GM12878 (cell line): ENCODE data around the gene B3GALT5. TPM values are rescaled to one million over a fixed set of nuclear protein-coding genes. Genes with fewer than 3 reads are reported as not detected.

Source experiments
- DPF2 ChIP-seq: fragments of 450-650 bp; IDR thresholded peaks from 2 replicates; pipeline ENCODE4 v1.6.1; 2017; ENCODE audit warnings: mild to moderate bottlenecking
- GABPA ChIP-seq: IDR thresholded peaks from 2 replicates; pipeline ENCODE4 v1.6.1; 2014; ENCODE audit warnings: antibody characterized with exemption, low read depth, mild to moderate bottlenecking, inconsistent platforms
- HDAC6 ChIP-seq: fragments of 200-600 bp; sonication (generic); IDR thresholded peaks from one replicate; pipeline ENCODE4 v1.8.0; 2017; ENCODE audit warnings: antibody characterized with exemption; ENCODE audit not compliant: unreplicated experiment
- IRF3 ChIP-seq: fragments of 450-650 bp; IDR thresholded peaks from 2 replicates; pipeline ENCODE4 v1.6.1; 2014; ENCODE audit warnings: mild to moderate bottlenecking
- IRF5 ChIP-seq: fragments of 450-650 bp; IDR thresholded peaks from 2 replicates; pipeline ENCODE4 v1.6.1; 2017; ENCODE audit warnings: borderline replicate concordance
- KAT2A ChIP-seq: conservative IDR thresholded peaks from 2 replicates; pipeline ENCODE4 v1.6.1; 2011; ENCODE audit warnings: low read depth, low read length; ENCODE audit not compliant: control insufficient read depth
- KLF5 ChIP-seq: fragments of 450-650 bp; IDR thresholded peaks from 2 replicates; pipeline ENCODE4 v1.6.1; 2014; ENCODE audit warnings: mild to moderate bottlenecking; ENCODE audit not compliant: partially characterized antibody
- MYB ChIP-seq: fragments of 150-350 bp; IDR thresholded peaks from 2 replicates; pipeline ENCODE4 v1.6.1; 2014; ENCODE audit warnings: mild to moderate bottlenecking, low read depth, low read length, borderline replicate concordance
- NFIC ChIP-seq: IDR thresholded peaks from 2 replicates; pipeline ENCODE4 v1.6.1; 2012; ENCODE audit warnings: low read depth, mild to moderate bottlenecking, inconsistent platforms, low read length, moderate library complexity
- NKRF ChIP-seq: fragments of 450-650 bp; conservative IDR thresholded peaks from 2 replicates; pipeline ENCODE4 v1.6.1; 2017; ENCODE audit warnings: mild to moderate bottlenecking, moderate library complexity
- RAD21 ChIP-seq: IDR thresholded peaks from 2 replicates; pipeline ENCODE4 v1.6.1; 2011; ENCODE audit warnings: mild to moderate bottlenecking, low read depth, low read length, moderate library complexity; ENCODE audit not compliant: insufficient read depth
- RELB ChIP-seq: fragments of 450-650 bp; IDR thresholded peaks from 2 replicates; pipeline ENCODE4 v1.6.1; 2017; ENCODE audit warnings: low read depth, mild to moderate bottlenecking, moderate library complexity
- SUZ12 ChIP-seq: fragments of 200-600 bp; sonication (generic); IDR thresholded peaks from one replicate; pipeline ENCODE4 v1.6.1; 2018; ENCODE audit warnings: antibody characterized with exemption, mild to moderate bottlenecking; ENCODE audit not compliant: unreplicated experiment
- ZBTB4 ChIP-seq: fragments of 450-650 bp; formaldehyde crosslinking; IDR thresholded peaks from 2 replicates; pipeline ENCODE4 v1.4.0; 2022; ENCODE audit warnings: mild to moderate bottlenecking, moderate library complexity
- ZNF592 ChIP-seq: fragments of 450-650 bp; IDR thresholded peaks from 2 replicates; pipeline ENCODE4 v1.6.1; 2017; ENCODE audit warnings: mild to moderate bottlenecking, moderate library complexity
- polyA plus RNA-seq, 11 experiments: library from polyadenylated mRNA; depleted of rRNA in 4 of 11; unstranded in 6 of 11; stranded (reverse) in 5 of 11; fragments of >200 nt; fragmentation: Nextera tagmentation in 4 of 11; fragmentation: Illumina TruSeq in 1 of 11; extraction: Ambion mirVana in 4 of 11; extraction: Trizol in 1 of 11; gene quantifications; 1 replicate in 1 of 11; 2 replicates in 10 of 11; pipeline versions ENCODE4 v1.2.1 to v1.2.3, GENCODE V29; 2011 to 2016; ENCODE audit warnings: inconsistent platforms in 2 of 11, missing spikeins in 2 of 11, low read depth in 1 of 11
- total RNA-seq, 4 experiments: library from RNA; depleted of rRNA in 3 of 4; stranded (reverse); fragments of >200 nt in 3 of 4; fragmentation: Illumina TruSeq in 1 of 4; extraction: Trizol in 1 of 4; gene quantifications; 2 replicates each; pipeline versions ENCODE4 v1.2.1 to v1.2.3, GENCODE V29; 2013 to 2021

Gene B3GALT5
- total and polyA plus RNA-seq, 10 of the 15 experiments (the other 5 are each of a cell fraction or from before 2014, with no cell fraction given), result 0.03 to 0.04 TPM; not detected in 8

- TF ChIP-seq IRF5 (no peak), SUZ12 (no peak), GABPA (no peak), KLF5 (no peak), IRF3 (no peak), ZBTB4 (CRISPR knock-in tag) (no peak), DPF2 (no peak), RAD21 (no peak), MYB (no peak), NKRF (no peak), KAT2A (no peak), RELB (no peak), HDAC6 (no peak), NFIC (no peak), ZNF592 (no peak)
These were observed 11.4 kb upstream of the B3GALT5 start (continued) for GRCh38 chr21:39601187-39601928.
